Heart left ventricle (tissue), 16 donors: ENCODE data around the gene SNX18. TPM values are rescaled to one million over a fixed set of nuclear protein-coding genes. Genes with fewer than 3 reads are reported as not detected.

Experiments used
- ATAC-seq, 4 donors: fragments of 200-7000 bp; cut with Tn5 transposase; one replicate each; pipeline ENCODE4 v1.9.1; 2020 to 2022; ENCODE audit warnings: moderate library complexity in 4 of 4, mild to moderate bottlenecking in 3 of 4, moderate number of reproducible peaks in 1 of 4
- DNase-seq, 5 donors: peaks; one replicate each; pipeline ENCODE4 v3.0.0-alpha.2; 2020
- H3K27ac ChIP-seq, 12 donors: fragments of 200-600 bp; sonication (generic) in 4 of 12; one replicate each; pipeline versions ENCODE4 v1.5.0 to v1.8.0; 2016 to 2022; ENCODE audit warnings: mild to moderate bottlenecking in 2 of 12
- H3K27me3 ChIP-seq, 9 donors: fragments of 200-600 bp; sonication (generic) in 2 of 9; one replicate each; pipeline versions ENCODE4 v1.5.1 to v1.8.0; 2016 to 2022; ENCODE audit warnings: mild to moderate bottlenecking in 3 of 9
- H3K36me3 ChIP-seq, 9 donors: fragments of 200-600 bp; sonication (generic) in 2 of 9; one replicate each; pipeline versions ENCODE4 v1.5.0 to v1.8.0; 2018 to 2022; ENCODE audit warnings: mild to moderate bottlenecking in 2 of 9
- H3K4me1 ChIP-seq, 12 donors: fragments of 200-600 bp; sonication (generic) in 4 of 12; one replicate each; pipeline versions ENCODE4 v1.5.0 to v1.8.0; 2016 to 2022; ENCODE audit warnings: mild to moderate bottlenecking in 3 of 12
- H3K4me3 ChIP-seq, 12 donors: fragments of 200-600 bp; sonication (generic) in 4 of 12; one replicate each; pipeline versions ENCODE4 v1.5.0 to v1.8.0; 2017 to 2022; ENCODE audit warnings: mild to moderate bottlenecking in 9 of 12, moderate library complexity in 4 of 12
- H3K9me3 ChIP-seq, 12 donors: fragments of 200-600 bp; sonication (generic) in 4 of 12; one replicate each; pipeline versions ENCODE4 v1.5.0 to v1.8.0; 2016 to 2022; ENCODE audit warnings: mild to moderate bottlenecking in 1 of 12
- POLR2A ChIP-seq, 2 donors: fragments of 450-650 bp; IDR thresholded peaks; one replicate each; pipeline ENCODE4 v1.6.1; 2017; ENCODE audit warnings: antibody characterized with exemption in 2 of 2, mild to moderate bottlenecking in 2 of 2, moderate library complexity in 2 of 2
- WGBS, 4 donors: extraction: QIAGEN DNeasy Blood & Tissue Kit in 2 of 4; methylation state at CpG; one replicate each; pipeline versions ENCODE4 v1.1.5 to v1.1.7; 2013 to 2018; 5-methylcytosine and 5-hydroxymethylcytosine counted together
- intact Hi-C, 10 donors: fragments of 100-400 bp; cut with DNase I; formaldehyde crosslinking; loops; one replicate each; pipeline versions ENCODE4 v1.11.1 to v1.14.2; 2022
- polyA plus RNA-seq, 2 donors: library from polyadenylated mRNA; stranded (reverse); fragments of 200-250 nt; gene quantifications; one replicate each; pipeline ENCODE4 v1.2.3, GENCODE V29; 2013
- total RNA-seq, 9 donors: library from RNA; depleted of rRNA in 2 of 9; stranded (reverse); fragments of >200 nt in 2 of 9; fragmentation: NEBNext Ultra II Directional in 3 of 9; extraction: Animal tissue kit (Norgen Biotek cat#: 25700) in 3 of 9; gene quantifications; one replicate each; pipeline versions ENCODE4 v1.1.0 to v1.2.4, GENCODE V29; 2016 to 2023
- TF ChIP-seq, protein P1 (sequence below), 12 donors: fragments of 200-600 bp; sonication (generic) in 4 of 12; IDR thresholded peaks; one replicate each; pipeline versions ENCODE4 v1.5.0 to v1.8.0; 2018 to 2022; ENCODE audit warnings: antibody characterized with exemption in 12 of 12, mild to moderate bottlenecking in 5 of 12
- donor health status: ischemic (EF 13 %, LVEDD 7.1; RV severe dilation, severe dysfunction).
- donor health status: healthy with polysubstance abuse.
- donor health status: DM: no; HTN: yes; CAD: no.
- donor health status: DM: no; HTN: no; CAD: no.
- donor health status: ischemic (EF 25% LVEDD 6.9; RV normal size, moderate dysfunction).
- donor health status: ischemic (EF 25% LVEDD 5.7; RV mildly dilated, moderate dysfunction).
- donor health status: healthy.
- donor health status: DM: yes; HTN: yes; CAD: no.
- donor health status: ischemic (EF 35%, LVEDD 5.7; RV mildly dilated, moderate dysfunction).
- donor health status: nonischemic (EF 11% LVEDD 7.7; RV severe dilation, severe dysfunction).
- donor health status: DM: yes; HTN: yes; CAD: no.
- donor health status: PGD.
- donor health status: ischemic (EF 29% LVEDD 5.4; RV normal size, mild dysfunction).
- donor health status: nonischemic (EF 23%, LVEDD 6.1; RV moderate dilation, normal function).

SNX18 gene
- total and polyA plus RNA-seq, 11 donors, result 4.1 to 39.6 (median 23.1) TPM

DNA sequence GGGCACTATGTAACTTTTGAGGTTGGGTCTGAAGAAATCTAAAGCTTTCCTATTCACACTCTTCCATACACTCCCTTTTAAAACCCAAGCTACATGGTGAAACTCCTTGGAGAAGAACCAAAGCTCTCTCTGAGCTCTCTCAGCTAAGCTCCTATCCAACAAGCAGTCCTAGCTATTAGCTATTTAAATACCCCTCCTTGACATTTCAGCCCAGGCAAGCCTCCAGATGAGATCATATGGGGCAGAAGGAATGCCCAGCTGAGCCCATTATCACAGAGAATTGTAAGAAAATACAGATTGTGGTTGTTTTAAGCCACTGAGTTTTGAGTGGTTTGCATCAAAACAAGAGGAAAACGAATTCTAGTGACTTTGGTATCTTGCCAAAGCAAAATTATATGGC, 46.9 kb upstream of the SNX18 start:
- TF ChIP-seq, protein P1, sequence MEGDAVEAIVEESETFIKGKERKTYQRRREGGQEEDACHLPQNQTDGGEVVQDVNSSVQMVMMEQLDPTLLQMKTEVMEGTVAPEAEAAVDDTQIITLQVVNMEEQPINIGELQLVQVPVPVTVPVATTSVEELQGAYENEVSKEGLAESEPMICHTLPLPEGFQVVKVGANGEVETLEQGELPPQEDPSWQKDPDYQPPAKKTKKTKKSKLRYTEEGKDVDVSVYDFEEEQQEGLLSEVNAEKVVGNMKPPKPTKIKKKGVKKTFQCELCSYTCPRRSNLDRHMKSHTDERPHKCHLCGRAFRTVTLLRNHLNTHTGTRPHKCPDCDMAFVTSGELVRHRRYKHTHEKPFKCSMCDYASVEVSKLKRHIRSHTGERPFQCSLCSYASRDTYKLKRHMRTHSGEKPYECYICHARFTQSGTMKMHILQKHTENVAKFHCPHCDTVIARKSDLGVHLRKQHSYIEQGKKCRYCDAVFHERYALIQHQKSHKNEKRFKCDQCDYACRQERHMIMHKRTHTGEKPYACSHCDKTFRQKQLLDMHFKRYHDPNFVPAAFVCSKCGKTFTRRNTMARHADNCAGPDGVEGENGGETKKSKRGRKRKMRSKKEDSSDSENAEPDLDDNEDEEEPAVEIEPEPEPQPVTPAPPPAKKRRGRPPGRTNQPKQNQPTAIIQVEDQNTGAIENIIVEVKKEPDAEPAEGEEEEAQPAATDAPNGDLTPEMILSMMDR (IDR thresholded peaks at IDR 0.05), result no peak
- no peak for TF ChIP-seq POLR2A (IDR thresholded peaks at IDR 0.05)
- no peaks in the 10 kb centered on the region for H3K27me3 ChIP-seq
- no peak for DNase-seq
- no peak overlapping the region for H3K4me3 ChIP-seq
- H3K4me1 ChIP-seq, result peaks cover 0 to 30% (median 12%) of the 10 kb centered on the region in 12 donors
- intact Hi-C loops, result no loop called here
- H3K36me3 ChIP-seq, result no peaks in the 10 kb centered on the region
- H3K9me3 ChIP-seq, result no peaks in the 10 kb centered on the region
- H3K27ac ChIP-seq, result peak overlapping the region in 4 of 12 donors; percentile 2 to 69 (median 23)
- ATAC-seq, result peak in 3 of 4 donors; percentile 39 to 69 (median 68)
- WGBS, 4 donors, result 36 to 49% (median 43%) methylated on average over 1 of the region's 1 CpG

DNA sequence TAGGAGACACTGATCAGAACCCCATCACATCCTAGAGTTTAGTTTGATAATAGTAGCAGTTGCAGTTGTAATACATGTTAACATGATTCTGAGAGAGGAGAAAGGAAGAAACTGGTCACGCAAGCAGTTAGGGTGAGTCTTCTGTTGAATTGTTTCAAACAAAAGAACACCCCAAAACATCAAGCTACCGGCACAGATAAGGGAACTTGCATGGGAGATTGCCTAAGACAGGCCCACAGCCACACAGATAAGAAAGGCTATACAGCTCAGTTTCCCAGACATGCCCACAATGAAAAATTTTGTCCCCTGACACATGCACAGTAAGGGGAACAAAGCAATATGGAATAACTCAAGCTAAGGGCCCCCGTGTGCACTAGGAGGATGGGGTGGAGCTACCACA, 46.2 kb upstream of the SNX18 start:
- ATAC-seq, result no peak
- no peaks in the 10 kb centered on the region for H3K36me3 ChIP-seq
- H3K27ac ChIP-seq, result no peak overlapping the region
- no peaks in the 10 kb centered on the region for H3K9me3 ChIP-seq
- peaks cover 0 to 30% (median 12%) of the 10 kb centered on the region in 12 donors for H3K4me1 ChIP-seq
- no peaks in the 10 kb centered on the region for H3K27me3 ChIP-seq
- no peak for DNase-seq
- TF ChIP-seq POLR2A (IDR thresholded peaks at IDR 0.05), result no peak
- TF ChIP-seq, protein P1 (IDR thresholded peaks at IDR 0.05), result no peak
- intact Hi-C loops, result no loop called here
- H3K4me3 ChIP-seq, result no peak overlapping the region
- 48 to 56% (median 54%) methylated on average over 3 of the region's 3 CpGs for WGBS, 4 donors

DNA sequence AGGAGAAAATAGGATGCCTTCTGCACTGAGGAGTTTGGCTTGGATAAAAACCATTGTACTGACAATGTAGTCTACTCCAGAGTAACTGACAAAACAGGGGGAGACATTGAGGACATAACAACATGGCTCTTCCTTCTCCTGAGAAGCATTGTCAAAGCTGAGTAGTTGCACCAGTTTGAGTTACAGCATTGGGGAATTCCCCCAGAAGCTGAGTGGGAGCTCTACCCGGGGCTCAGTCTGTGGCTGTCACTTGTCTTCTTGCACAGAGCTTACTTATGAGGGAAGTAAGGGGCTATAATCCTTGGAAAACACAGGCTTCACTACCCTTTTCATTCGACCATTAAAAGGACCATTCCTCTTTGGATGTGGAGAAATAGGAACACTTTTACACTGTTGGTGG, 40.9 kb upstream of the SNX18 start:
- no peak overlapping the region for H3K27ac ChIP-seq
- WGBS, 4 donors, result 78 to 90% (median 79%) methylated on average over 2 of the region's 2 CpGs
- no peaks in the 10 kb centered on the region for H3K27me3 ChIP-seq
- no peak overlapping the region for H3K4me3 ChIP-seq
- H3K9me3 ChIP-seq, result no peaks in the 10 kb centered on the region
- TF ChIP-seq, protein P1 (IDR thresholded peaks at IDR 0.05), result no peak
- TF ChIP-seq POLR2A (IDR thresholded peaks at IDR 0.05), result no peak
- intact Hi-C loops, result no loop called here
- peaks cover 0 to 2% (median 0%) of the 10 kb centered on the region in 12 donors for H3K4me1 ChIP-seq
- no peaks in the 10 kb centered on the region for H3K36me3 ChIP-seq
- ATAC-seq (no peak), DNase-seq (no peak)

DNA sequence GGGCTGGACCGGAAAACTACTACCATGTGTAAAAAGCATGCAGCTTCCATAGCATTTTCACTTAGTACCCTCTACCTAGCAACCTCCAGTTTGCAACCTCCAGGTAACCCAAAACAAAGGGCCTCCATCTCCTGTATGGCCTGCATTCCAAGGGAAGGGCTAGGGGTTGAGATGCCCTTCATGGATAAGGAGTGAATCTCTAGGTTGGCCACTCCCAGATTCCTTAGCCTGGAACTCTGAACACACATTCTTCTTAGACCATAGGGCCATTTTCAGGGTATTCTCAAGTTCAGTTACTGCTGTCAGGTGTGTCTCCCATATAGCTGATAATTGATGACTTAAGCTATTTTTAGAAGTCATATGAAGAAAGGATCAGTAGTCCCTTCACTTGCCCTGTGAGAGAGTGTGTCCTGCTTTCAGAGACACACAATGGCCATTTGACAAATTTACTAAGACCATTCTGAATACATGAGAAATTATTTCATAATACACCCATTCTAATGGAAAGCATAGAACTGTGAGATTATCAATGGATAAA, 39.5 kb upstream of the SNX18 start:
- intact Hi-C loops, result no loop called here
- DNase-seq (no peak), ATAC-seq (no peak)
- TF ChIP-seq, protein P1 (IDR thresholded peaks at IDR 0.05), result no peak
- TF ChIP-seq POLR2A (IDR thresholded peaks at IDR 0.05), result no peak
- 90 to 95% (median 94%) methylated on average over 1 of the region's 1 CpG for WGBS, 4 donors
- Histone ChIP-seq H3K27ac (no peak overlapping the region), H3K27me3 (no peaks in the 10 kb centered on the region), H3K4me1 (peaks cover 0 to 2% (median 0%) of the 10 kb centered on the region in 12 donors), H3K9me3 (no peaks in the 10 kb centered on the region), H3K36me3 (no peaks in the 10 kb centered on the region), H3K4me3 (no peak overlapping the region)
